Loucy (cell line): ENCODE data around the gene UFD1.
A peak's percentile ranks its signal among the peaks of the same experiment; 100 is the strongest.

Experiments
- H2AFZ ChIP-seq: fragments of 200-600 bp; sonication (generic); 2 replicates; pipeline ENCODE4 v1.6.0; 2016; ENCODE audit warnings: antibody characterized with exemption, mild to moderate bottlenecking, low read length, moderate library complexity
- H3F3A ChIP-seq: fragments of 200-600 bp; 2 replicates; pipeline ENCODE4 v1.6.0; 2016; ENCODE audit warnings: antibody characterized with exemption, low read depth, mild to moderate bottlenecking
- H3K27me3 ChIP-seq: fragments of 200-600 bp; sonication (generic); 2 replicates; pipeline ENCODE4 v1.6.1; 2014; ENCODE audit warnings: low read length, mild to moderate bottlenecking; ENCODE audit not compliant: insufficient read depth, poor library complexity, severe bottlenecking
- H3K36me3 ChIP-seq: fragments of 200-600 bp; sonication (generic); 2 replicates; pipeline ENCODE4 v1.6.1; 2016; ENCODE audit warnings: low read length; ENCODE audit not compliant: insufficient read depth
- H3K4me1 ChIP-seq: fragments of 200-600 bp; sonication (generic); 2 replicates; pipeline ENCODE4 v1.5.1; 2014; ENCODE audit warnings: low read length, mild to moderate bottlenecking; ENCODE audit not compliant: insufficient read depth, poor library complexity, severe bottlenecking
- H3K4me2 ChIP-seq: fragments of 200-600 bp; sonication (generic); 2 replicates; pipeline ENCODE4 v1.6.0; 2014; ENCODE audit warnings: antibody characterized with exemption, low read length, low read depth, mild to moderate bottlenecking; ENCODE audit not compliant: poor library complexity, severe bottlenecking
- H3K4me3 ChIP-seq: fragments of 200-600 bp; sonication (generic); 2 replicates; pipeline ENCODE4 v1.5.1; 2014; ENCODE audit warnings: low read length, mild to moderate bottlenecking, mixed read lengths; ENCODE audit not compliant: poor library complexity, severe bottlenecking
- H3K79me2 ChIP-seq: fragments of 200-600 bp; sonication (generic); 2 replicates; pipeline ENCODE4 v1.6.1; 2014; ENCODE audit warnings: low read length; ENCODE audit not compliant: insufficient read depth
- H3K9ac ChIP-seq: fragments of 200-600 bp; sonication (generic); 2 replicates; pipeline ENCODE4 v1.6.0; 2014; ENCODE audit warnings: mild to moderate bottlenecking, low read depth, low read length, moderate library complexity; ENCODE audit not compliant: poor library complexity, severe bottlenecking
- H3K9me2 ChIP-seq: fragments of 200-600 bp; sonication (generic); replicated peaks from 2 replicates; pipeline ENCODE4 v1.6.1; 2016; ENCODE audit warnings: low read depth, low read length, mixed read lengths
- H3K9me3 ChIP-seq: fragments of 200-600 bp; sonication (generic); 2 replicates; pipeline ENCODE4 v1.6.1; 2014; ENCODE audit warnings: mild to moderate bottlenecking, antibody characterized with exemption, low read length, low read depth; ENCODE audit not compliant: insufficient read depth
- H4K20me1 ChIP-seq: fragments of 200-600 bp; sonication (generic); 2 replicates; pipeline ENCODE4 v1.6.0; 2014; ENCODE audit warnings: antibody characterized with exemption, low read length, mild to moderate bottlenecking; ENCODE audit not compliant: insufficient read depth, poor library complexity, severe bottlenecking
- EZH2phosphoT487 ChIP-seq: fragments of 200-600 bp; IDR thresholded peaks from 2 replicates; pipeline ENCODE4 v1.6.1; 2018; ENCODE audit warnings: antibody characterized with exemption, mild to moderate bottlenecking, moderate library complexity, borderline replicate concordance
- TF ChIP-seq, protein P1 (sequence below): fragments of 200-600 bp; sonication (generic); conservative IDR thresholded peaks from 2 replicates; pipeline ENCODE4 v1.5.1; 2014; ENCODE audit warnings: mild to moderate bottlenecking, antibody characterized with exemption, low read length

UFD1 gene

DNA sequence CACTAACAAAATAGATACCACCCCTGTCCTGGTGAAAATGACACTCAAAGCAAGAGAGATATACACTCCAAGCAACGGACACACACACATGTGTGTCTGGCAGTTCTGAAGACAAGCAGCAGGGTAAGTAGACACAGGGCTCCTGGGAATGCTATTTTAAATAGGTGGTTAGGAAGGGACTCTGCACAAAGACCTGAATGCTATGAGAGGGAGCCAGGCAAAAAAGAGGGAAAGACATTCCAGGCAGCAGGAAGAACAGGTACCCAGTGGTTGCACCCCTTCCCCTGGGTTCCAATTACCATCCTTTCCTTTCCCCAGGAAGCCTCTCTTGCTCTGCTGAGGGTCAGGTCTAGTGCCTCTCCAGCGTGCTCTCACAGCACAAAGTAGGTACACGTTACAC is 3.0 kb downstream of the UFD1 start:
- Histone ChIP-seq H3K9me2 (no peaks in the 10 kb centered on the region), H4K20me1 (peaks cover 24% of the 10 kb centered on the region), H3K9me3 (no peaks in the 10 kb centered on the region), H2AFZ (no peak overlapping the region), H3K27me3 (no peaks in the 10 kb centered on the region), H3F3A (no peaks in the 10 kb centered on the region), H3K9ac (peak overlapping the region; percentile 26), H3K36me3 (peaks cover 25% of the 10 kb centered on the region; the same call in 1 of the 2 replicates), H3K4me1 (peaks cover 28% of the 10 kb centered on the region), H3K79me2 (peaks cover 55% of the 10 kb centered on the region), H3K4me2 (peak overlapping the region; percentile 35), H3K4me3 (no peak overlapping the region)
- TF ChIP-seq, protein P1, sequence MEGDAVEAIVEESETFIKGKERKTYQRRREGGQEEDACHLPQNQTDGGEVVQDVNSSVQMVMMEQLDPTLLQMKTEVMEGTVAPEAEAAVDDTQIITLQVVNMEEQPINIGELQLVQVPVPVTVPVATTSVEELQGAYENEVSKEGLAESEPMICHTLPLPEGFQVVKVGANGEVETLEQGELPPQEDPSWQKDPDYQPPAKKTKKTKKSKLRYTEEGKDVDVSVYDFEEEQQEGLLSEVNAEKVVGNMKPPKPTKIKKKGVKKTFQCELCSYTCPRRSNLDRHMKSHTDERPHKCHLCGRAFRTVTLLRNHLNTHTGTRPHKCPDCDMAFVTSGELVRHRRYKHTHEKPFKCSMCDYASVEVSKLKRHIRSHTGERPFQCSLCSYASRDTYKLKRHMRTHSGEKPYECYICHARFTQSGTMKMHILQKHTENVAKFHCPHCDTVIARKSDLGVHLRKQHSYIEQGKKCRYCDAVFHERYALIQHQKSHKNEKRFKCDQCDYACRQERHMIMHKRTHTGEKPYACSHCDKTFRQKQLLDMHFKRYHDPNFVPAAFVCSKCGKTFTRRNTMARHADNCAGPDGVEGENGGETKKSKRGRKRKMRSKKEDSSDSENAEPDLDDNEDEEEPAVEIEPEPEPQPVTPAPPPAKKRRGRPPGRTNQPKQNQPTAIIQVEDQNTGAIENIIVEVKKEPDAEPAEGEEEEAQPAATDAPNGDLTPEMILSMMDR = no peak
- TF ChIP-seq EZH2phosphoT487 = no peak

DNA sequence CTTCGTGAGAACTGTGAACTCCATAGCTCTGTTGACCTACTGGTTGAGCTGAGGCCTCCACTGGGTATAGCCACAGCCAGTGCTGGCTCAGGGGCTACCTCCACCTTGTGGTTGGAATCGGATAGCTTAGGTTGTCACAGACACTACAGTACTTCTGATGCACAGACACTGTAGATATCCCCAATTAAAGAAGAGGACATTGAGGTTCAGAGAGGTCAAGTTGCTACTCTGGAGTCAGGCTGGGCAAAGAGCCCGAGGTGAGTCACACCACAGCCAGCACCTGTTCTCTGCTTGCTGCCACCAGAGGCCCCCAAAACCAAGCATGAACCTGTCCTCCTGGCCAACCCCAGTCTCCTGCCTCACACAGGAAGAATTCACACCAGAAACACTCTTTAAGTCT is 5.4 kb downstream of the UFD1 start:
- Histone ChIP-seq H3K4me3 (no peak overlapping the region), H4K20me1 (peaks cover 16% of the 10 kb centered on the region), H3K36me3 (peaks cover 49% of the 10 kb centered on the region; the same call in 1 of the 2 replicates), H3K79me2 (peaks cover 39% of the 10 kb centered on the region), H3K27me3 (no peaks in the 10 kb centered on the region), H2AFZ (no peak overlapping the region), H3K9me3 (no peaks in the 10 kb centered on the region), H3F3A (no peaks in the 10 kb centered on the region), H3K9me2 (no peaks in the 10 kb centered on the region), H3K4me1 (peaks cover 19% of the 10 kb centered on the region), H3K9ac (no peak overlapping the region), H3K4me2 (no peak overlapping the region)
- TF ChIP-seq, protein P1 = peak; percentile 19; the same call in 1 of the 2 replicates
- TF ChIP-seq EZH2phosphoT487 = no peak

DNA sequence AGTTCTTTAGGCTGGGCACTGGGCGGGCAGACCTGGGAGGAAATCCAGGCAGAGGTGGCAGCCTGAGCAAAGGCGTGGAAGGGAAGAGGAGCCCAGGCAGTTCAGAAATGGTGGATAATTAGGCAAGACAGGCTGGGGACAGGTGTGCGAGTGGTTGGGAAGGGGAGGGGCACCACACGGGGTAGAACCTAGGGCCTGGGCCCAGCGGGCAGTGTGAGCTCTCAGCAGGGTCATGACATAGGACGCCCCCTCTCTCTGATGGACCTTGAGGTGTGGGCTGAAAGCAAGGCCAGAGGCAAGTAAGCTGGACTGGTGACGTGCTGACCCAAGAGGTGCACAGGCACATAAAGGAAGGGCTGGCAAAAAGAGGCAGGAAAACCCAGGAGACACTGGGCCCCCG is 6.8 kb downstream of the UFD1 start:
- Histone ChIP-seq H4K20me1 (peaks cover 4% of the 10 kb centered on the region), H3K79me2 (peaks cover 25% of the 10 kb centered on the region)

More for the DNA sequence above, 6.8 kb downstream of the UFD1 start:
- TF ChIP-seq, protein P1 = no peak
- TF ChIP-seq EZH2phosphoT487 = no peak
- H3K9me2 ChIP-seq = no peaks in the 10 kb centered on the region
- peaks cover 11% of the 10 kb centered on the region for H3K4me1 ChIP-seq
- no peak overlapping the region for H3K4me2 ChIP-seq
- H3F3A ChIP-seq = no peaks in the 10 kb centered on the region
- peaks cover 62% of the 10 kb centered on the region; the same call in 1 of the 2 replicates for H3K36me3 ChIP-seq
- H3K4me3 ChIP-seq = no peak overlapping the region
- no peaks in the 10 kb centered on the region for H3K27me3 ChIP-seq
- no peaks in the 10 kb centered on the region for H3K9me3 ChIP-seq
- no peak overlapping the region for H3K9ac ChIP-seq
- no peak overlapping the region for H2AFZ ChIP-seq
